HepG2 (cell line): ENCODE measurements around the gene P4HA1. TPM values are rescaled to one million over a fixed set of nuclear protein-coding genes. Genes with fewer than 3 reads are reported as not detected.

Experiments used
- ELF4 ChIP-seq: sonication (generic); formaldehyde crosslinking; IDR thresholded peaks from 2 replicates; pipeline ENCODE4 v1.5.0; 2020; ENCODE audit warnings: missing genetic modification reagents, mild to moderate bottlenecking, moderate library complexity, borderline replicate concordance
- GATAD2A ChIP-seq: IDR thresholded peaks from 2 replicates; pipeline ENCODE4 v1.6.1; 2016
- KDM5B ChIP-seq: sonication (generic); formaldehyde crosslinking; IDR thresholded peaks from 2 replicates; pipeline ENCODE4 v1.4.0; 2020; ENCODE audit warnings: missing genetic modification reagents, mild to moderate bottlenecking, borderline replicate concordance
- NR2F6 ChIP-seq, 2 experiments: IDR thresholded peaks; 2 replicates each; pipeline ENCODE4 v1.6.1; 2016; ENCODE audit warnings: antibody characterized with exemption in 1 of 2, mild to moderate bottlenecking in 1 of 2
- SMARCE1 ChIP-seq: fragments of 450-650 bp; IDR thresholded peaks from 2 replicates; pipeline ENCODE4 v1.6.1; 2017; ENCODE audit warnings: borderline replicate concordance
- TEF ChIP-seq: sonication (generic); formaldehyde crosslinking; IDR thresholded peaks from 2 replicates; pipeline ENCODE4 v1.5.0; 2020; ENCODE audit warnings: missing genetic modification reagents
- TERF1 ChIP-seq: sonication (generic); formaldehyde crosslinking; IDR thresholded peaks from 2 replicates; pipeline ENCODE4 v1.8.0; 2022; ENCODE audit warnings: mild to moderate bottlenecking, missing genetic modification reagents, moderate library complexity
- ZBED4 ChIP-seq: sonication (generic); formaldehyde crosslinking; IDR thresholded peaks from 2 replicates; pipeline ENCODE4 v1.4.0; 2020; ENCODE audit warnings: missing genetic modification reagents, borderline replicate concordance
- ZBTB2 ChIP-seq: sonication (generic); formaldehyde crosslinking; IDR thresholded peaks from 2 replicates; pipeline ENCODE4 v1.8.0; 2022; ENCODE audit warnings: low read depth, missing genetic modification reagents
- ZMYM3 ChIP-seq: sonication (generic); formaldehyde crosslinking; IDR thresholded peaks from 2 replicates; pipeline ENCODE4 v1.5.1; 2020; ENCODE audit warnings: mild to moderate bottlenecking, missing genetic modification reagents
- ZNF281 ChIP-seq: sonication (generic); formaldehyde crosslinking; IDR thresholded peaks from 2 replicates; pipeline ENCODE4 v1.4.0; 2020; ENCODE audit warnings: missing genetic modification reagents, borderline replicate concordance
- ZNF282 ChIP-seq: fragments of 450-650 bp; IDR thresholded peaks from 2 replicates; pipeline ENCODE4 v1.6.1; 2018; ENCODE audit not compliant: partially characterized antibody
- ZNF3 ChIP-seq: IDR thresholded peaks from 2 replicates; pipeline ENCODE4 v1.7.0; 2017; ENCODE audit warnings: inconsistent platforms
- ZNF34 ChIP-seq: sonication (generic); formaldehyde crosslinking; IDR thresholded peaks from 2 replicates; pipeline ENCODE4 v1.4.0; 2020; ENCODE audit warnings: mild to moderate bottlenecking, missing genetic modification reagents, borderline replicate concordance
- ZNF446 ChIP-seq: sonication (generic); formaldehyde crosslinking; IDR thresholded peaks from 2 replicates; pipeline ENCODE4 v1.5.0; 2020; ENCODE audit warnings: mild to moderate bottlenecking, missing genetic modification reagents
- ZNF792 ChIP-seq: IDR thresholded peaks from 2 replicates; pipeline ENCODE4 v1.6.1; 2016
- ZSCAN5A ChIP-seq: sonication (generic); formaldehyde crosslinking; IDR thresholded peaks from 2 replicates; pipeline ENCODE4 v1.8.0; 2022; ENCODE audit warnings: mild to moderate bottlenecking, missing genetic modification reagents, borderline replicate concordance
- polyA plus RNA-seq, 8 experiments: library from polyadenylated mRNA; depleted of rRNA in 3 of 8; stranded (reverse) in 7 of 8; unstranded in 1 of 8; fragments of >200 nt; fragmentation: Illumina TruSeq in 4 of 8; extraction: Trizol in 4 of 8; gene quantifications; 2 replicates each; pipeline versions ENCODE4 v1.2.1 to v1.2.3, GENCODE V29; 2011 to 2016; ENCODE audit warnings: low read depth in 4 of 8, missing spikeins in 1 of 8, mixed read lengths in 1 of 8; ENCODE audit not compliant: insufficient read depth in 1 of 8
- total RNA-seq, 5 experiments: library from RNA; depleted of rRNA; stranded (reverse); fragments of >200 nt; fragmentation: Illumina TruSeq; extraction: Trizol; gene quantifications; 2 replicates each; pipeline ENCODE4 v1.2.3, GENCODE V29; 2016; ENCODE audit warnings: low read depth in 1 of 5

P4HA1 gene
- total and polyA plus RNA-seq, 2 of the 13 experiments (the other 11 are each of a cell fraction or from before 2014, with no cell fraction given) = 63.1 to 196 TPM

- TF ChIP-seq ZSCAN5A (CRISPR knock-in tag) = no peak
- no peak for TF ChIP-seq NR2F6 (IDR thresholded peaks at IDR 0.05)
- no peak for TF ChIP-seq NR2F6 (CRISPR knock-in tag; IDR thresholded peaks at IDR 0.05)
- no peak for TF ChIP-seq ZNF3 (CRISPR knock-in tag)
- TF ChIP-seq ZNF282 = no peak
- TF ChIP-seq ZNF281 = peak; percentile 94
- TF ChIP-seq TERF1 (CRISPR knock-in tag) = no peak
- TF ChIP-seq TEF = no peak
- no peak for TF ChIP-seq GATAD2A
- TF ChIP-seq SMARCE1 = no peak
- no peak for TF ChIP-seq ZBTB2 (CRISPR knock-in tag)
- no peak for TF ChIP-seq ZNF446
- no peak for TF ChIP-seq ZMYM3 (CRISPR knock-in tag)
- TF ChIP-seq KDM5B (CRISPR knock-in tag) = no peak
- TF ChIP-seq ELF4 (CRISPR knock-in tag) = no peak; the same call in 1 of the 2 replicates
- TF ChIP-seq ZNF792 = no peak
- no peak for TF ChIP-seq ZNF34 (CRISPR knock-in tag)
- TF ChIP-seq ZBED4 (CRISPR knock-in tag) = no peak
Observed at GRCh38 chr10:73095481-73096021, 1.1 kb downstream of the P4HA1 start (continued).
